ENCODE measurements around the gene TTLL11.

DNA sequence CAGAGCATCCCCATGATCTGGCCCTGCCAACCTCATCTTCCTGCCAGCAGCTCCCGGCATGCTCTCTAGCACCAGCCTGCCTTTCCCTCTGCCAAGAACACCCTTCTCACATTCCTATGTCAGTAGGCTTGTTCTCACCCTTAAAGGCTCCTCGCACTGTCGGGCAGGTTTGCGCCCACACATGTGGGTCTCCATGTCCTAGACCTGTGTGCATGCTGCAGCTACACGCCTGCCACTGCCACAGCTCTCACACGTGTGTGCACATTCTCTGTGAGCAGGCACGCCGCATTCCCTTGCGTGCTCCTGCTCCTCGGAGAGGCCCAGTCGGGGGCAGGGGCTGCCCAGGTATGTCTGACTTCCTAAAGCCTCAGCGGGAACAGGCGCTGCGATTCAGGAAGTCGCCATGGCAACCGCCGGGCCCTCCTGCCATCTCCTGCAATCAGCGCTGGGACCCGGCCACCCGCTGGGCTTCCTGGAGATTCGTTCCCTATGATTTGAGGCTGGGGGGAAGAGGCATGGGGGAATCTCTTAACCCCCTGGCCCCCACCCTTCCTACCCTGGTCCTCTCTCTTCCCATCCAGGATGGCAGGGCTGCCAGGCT, 38.4 kb upstream of the TTLL11 start:
- peak; percentile 30; the same call in 1 of the 2 replicates for TF ChIP-seq EP300 (IDR thresholded peaks at IDR 0.05; ENCODE audit: borderline replicate concordance)
- TF ChIP-seq RAD21 (IDR thresholded peaks at IDR 0.05; ENCODE audit: low read depth) = no peak
- no peak for TF ChIP-seq YY1 (IDR thresholded peaks at IDR 0.05; ENCODE audit: low read depth)
- TF ChIP-seq, protein P1, sequence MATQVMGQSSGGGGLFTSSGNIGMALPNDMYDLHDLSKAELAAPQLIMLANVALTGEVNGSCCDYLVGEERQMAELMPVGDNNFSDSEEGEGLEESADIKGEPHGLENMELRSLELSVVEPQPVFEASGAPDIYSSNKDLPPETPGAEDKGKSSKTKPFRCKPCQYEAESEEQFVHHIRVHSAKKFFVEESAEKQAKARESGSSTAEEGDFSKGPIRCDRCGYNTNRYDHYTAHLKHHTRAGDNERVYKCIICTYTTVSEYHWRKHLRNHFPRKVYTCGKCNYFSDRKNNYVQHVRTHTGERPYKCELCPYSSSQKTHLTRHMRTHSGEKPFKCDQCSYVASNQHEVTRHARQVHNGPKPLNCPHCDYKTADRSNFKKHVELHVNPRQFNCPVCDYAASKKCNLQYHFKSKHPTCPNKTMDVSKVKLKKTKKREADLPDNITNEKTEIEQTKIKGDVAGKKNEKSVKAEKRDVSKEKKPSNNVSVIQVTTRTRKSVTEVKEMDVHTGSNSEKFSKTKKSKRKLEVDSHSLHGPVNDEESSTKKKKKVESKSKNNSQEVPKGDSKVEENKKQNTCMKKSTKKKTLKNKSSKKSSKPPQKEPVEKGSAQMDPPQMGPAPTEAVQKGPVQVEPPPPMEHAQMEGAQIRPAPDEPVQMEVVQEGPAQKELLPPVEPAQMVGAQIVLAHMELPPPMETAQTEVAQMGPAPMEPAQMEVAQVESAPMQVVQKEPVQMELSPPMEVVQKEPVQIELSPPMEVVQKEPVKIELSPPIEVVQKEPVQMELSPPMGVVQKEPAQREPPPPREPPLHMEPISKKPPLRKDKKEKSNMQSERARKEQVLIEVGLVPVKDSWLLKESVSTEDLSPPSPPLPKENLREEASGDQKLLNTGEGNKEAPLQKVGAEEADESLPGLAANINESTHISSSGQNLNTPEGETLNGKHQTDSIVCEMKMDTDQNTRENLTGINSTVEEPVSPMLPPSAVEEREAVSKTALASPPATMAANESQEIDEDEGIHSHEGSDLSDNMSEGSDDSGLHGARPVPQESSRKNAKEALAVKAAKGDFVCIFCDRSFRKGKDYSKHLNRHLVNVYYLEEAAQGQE (IDR thresholded peaks at IDR 0.05; ENCODE audit: low read depth) = no peak
- no peak for TF ChIP-seq NFIC (IDR thresholded peaks at IDR 0.05)
- TF ChIP-seq, protein P2, sequence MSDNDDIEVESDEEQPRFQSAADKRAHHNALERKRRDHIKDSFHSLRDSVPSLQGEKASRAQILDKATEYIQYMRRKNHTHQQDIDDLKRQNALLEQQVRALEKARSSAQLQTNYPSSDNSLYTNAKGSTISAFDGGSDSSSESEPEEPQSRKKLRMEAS (IDR thresholded peaks at IDR 0.05) = peak; percentile 87
- TF ChIP-seq, protein P3, sequence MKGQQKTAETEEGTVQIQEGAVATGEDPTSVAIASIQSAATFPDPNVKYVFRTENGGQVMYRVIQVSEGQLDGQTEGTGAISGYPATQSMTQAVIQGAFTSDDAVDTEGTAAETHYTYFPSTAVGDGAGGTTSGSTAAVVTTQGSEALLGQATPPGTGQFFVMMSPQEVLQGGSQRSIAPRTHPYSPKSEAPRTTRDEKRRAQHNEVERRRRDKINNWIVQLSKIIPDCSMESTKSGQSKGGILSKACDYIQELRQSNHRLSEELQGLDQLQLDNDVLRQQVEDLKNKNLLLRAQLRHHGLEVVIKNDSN (IDR thresholded peaks at IDR 0.05) = no peak

Data from Ishikawa (cell line).